GM19397 (cell line): ENCODE measurements around the gene EZR.
"Not testable (repeated sequence)": the region's sequence is repeated elsewhere in the genome, so short reads cannot be mapped to it uniquely, and the experiment has no call there.

Experiments
- ATAC-seq: cut with Tn5 transposase; IDR thresholded peaks from one replicate; pipeline ENCODE4 v1.9.1; 2021; ENCODE audit warnings: mild to moderate bottlenecking, moderate library complexity; ENCODE audit not compliant: unreplicated experiment

Gene EZR

GRCh38 chr6:158843751-158844683 is 24.8 kb upstream of the EZR start:
- no peak for ATAC-seq

GRCh38 chr6:158841358-158841757 is 22.2 kb upstream of the EZR start:
- ATAC-seq = no peak

- no peak for ATAC-seq
These were observed 21.3 kb upstream of the EZR start for GRCh38 chr6:158840465-158840864.

- ATAC-seq = no peak
These were observed 20.6 kb upstream of the EZR start for GRCh38 chr6:158839796-158840195.

GRCh38 chr6:158838790-158839189 is 19.6 kb upstream of the EZR start:
- not testable (repeated sequence) for ATAC-seq

GRCh38 chr6:158837684-158838625 is 18.8 kb upstream of the EZR start:
- no peak for ATAC-seq

- no peak for ATAC-seq
These were observed 17.6 kb upstream of the EZR start for GRCh38 chr6:158836625-158837311.

- no peak for ATAC-seq
These were observed 16.6 kb upstream of the EZR start for GRCh38 chr6:158835616-158836221.

- ATAC-seq = no peak
These were observed 15.7 kb upstream of the EZR start for GRCh38 chr6:158834675-158835385.

- ATAC-seq = not testable (repeated sequence)
These were observed 13.6 kb upstream of the EZR start for GRCh38 chr6:158832807-158833206.

- ATAC-seq = no peak
These were observed 12.9 kb upstream of the EZR start for GRCh38 chr6:158832026-158832425.

- no peak for ATAC-seq
These were observed 12.4 kb upstream of the EZR start for GRCh38 chr6:158831571-158831970.

- ATAC-seq = no peak
These were observed 11.6 kb upstream of the EZR start for GRCh38 chr6:158830736-158831135.

- no peak for ATAC-seq
These were observed 9.6 kb upstream of the EZR start for GRCh38 chr6:158828807-158829206.

GRCh38 chr6:158826819-158827501 is 7.8 kb upstream of the EZR start:
- ATAC-seq = no peak

GRCh38 chr6:158825951-158826306 is 6.8 kb upstream of the EZR start:
- ATAC-seq = no peak

- ATAC-seq = no peak
These were observed 6.1 kb upstream of the EZR start for GRCh38 chr6:158825038-158825950.

GRCh38 chr6:158823616-158824015 is 4.4 kb upstream of the EZR start:
- ATAC-seq = not testable (repeated sequence)
